Activated B cell treated with CpG ODN at 0.5 μM for 24 hours (primary cell): Measurements from ENCODE around the gene GINS2. TPM values are rescaled to one million over a fixed set of nuclear protein-coding genes. Genes with fewer than 3 reads are reported as not detected.

Source experiments
- ATAC-seq: fragments of 200-7000 bp; cut with Tn5 transposase; one replicate; pipeline ENCODE4 v1.10.0; 2021; ENCODE audit warnings: low read depth, mild to moderate bottlenecking, moderate library complexity
- CTCF ChIA-PET: fragments of 350-600 bp; sonication (Branson Sonifier 250); formaldehyde crosslinking; loops from one replicate; lab custom pipeline; 2021; ENCODE audit warnings: antibody characterized with exemption; lab: Charles Lee
- POLR2A ChIA-PET: fragments of 350-600 bp; sonication (Branson Sonifier 250); formaldehyde crosslinking; loops from one replicate; lab custom pipeline; 2021; ENCODE audit warnings: antibody characterized with exemption; lab: Charles Lee
- DNase-seq: peaks from one replicate; pipeline ENCODE4 v3.0.0; 2022
- H3K27ac Mint-ChIP-seq: one replicate; pipeline ENCODE4 v1.8.0; 2020; ENCODE audit warnings: mixed read lengths
- H3K27me3 Mint-ChIP-seq: one replicate; pipeline ENCODE4 v1.8.0; 2021; ENCODE audit warnings: mixed read lengths
- H3K36me3 Mint-ChIP-seq: one replicate; pipeline ENCODE4 v1.8.0; 2021; ENCODE audit warnings: low read depth, mixed read lengths
- H3K4me1 Mint-ChIP-seq: one replicate; pipeline ENCODE4 v1.8.0; 2021; ENCODE audit warnings: mixed read lengths
- H3K4me3 Mint-ChIP-seq: one replicate; pipeline ENCODE4 v1.8.0; 2020; ENCODE audit warnings: mild to moderate bottlenecking, mixed read lengths
- H3K9me3 Mint-ChIP-seq: one replicate; pipeline ENCODE4 v1.8.0; 2020; ENCODE audit warnings: mixed read lengths
- CTCF ChIP-seq: fragments of 200-600 bp; IDR thresholded peaks from one replicate; pipeline ENCODE4 v1.8.0; 2022; ENCODE audit warnings: antibody characterized with exemption, mild to moderate bottlenecking
- intact Hi-C: fragments of 100-400 bp; cut with micrococcal nuclease; formaldehyde crosslinking; loops from one replicate; pipeline ENCODE4 v1.15.1; 2024
- total RNA-seq: library from RNA; stranded (reverse); gene quantifications from 2 replicates; pipeline ENCODE4 v1.2.3, GENCODE V29; 2022

Gene GINS2
- total RNA-seq, 1 donor from 2014 or later = 6.0 TPM

- no peak for ATAC-seq
- no peak for TF ChIP-seq CTCF
- intact Hi-C loops = loop anchor here (1.0 to 5.0 kb wide), 10 partner anchors 29 to 421 kb away; partner anchors contain the start of genes COX4I1 and EMC8
- CTCF ChIA-PET = interaction anchor here (1.0 to 3.0 kb wide), 14 partner anchors 28 to 349 kb away, joined by 3 to 12 read pairs (median 6); no protein-coding TSS in a partner anchor
- Mint-ChIP-seq H3K36me3 (peaks cover 8% of the 10 kb centered on the region), H3K9me3 (no peaks in the 10 kb centered on the region), H3K4me1 (peaks cover 18% of the 10 kb centered on the region), H3K4me3 (no peak overlapping the region), H3K27ac (no peak overlapping the region), H3K27me3 (no peaks in the 10 kb centered on the region)
- DNase-seq = no peak
- POLR2A ChIA-PET = interaction anchor here (1.6 kb wide), 1 partner anchor 38 kb away, joined by 8 read pairs; no protein-coding TSS in a partner anchor
Observed at GRCh38 chr16:85718153-85718477, 29.4 kb upstream of the GINS2 start.

- Mint-ChIP-seq H3K27ac (no peak overlapping the region), H3K9me3 (no peaks in the 10 kb centered on the region), H3K4me3 (no peak overlapping the region), H3K27me3 (no peaks in the 10 kb centered on the region), H3K4me1 (peaks cover 18% of the 10 kb centered on the region), H3K36me3 (peaks cover 14% of the 10 kb centered on the region)
- DNase-seq (peak; percentile 38), ATAC-seq (peak; percentile 57)
- CTCF ChIA-PET = interaction anchor here (0.9 to 3.0 kb wide), 13 partner anchors 9 to 349 kb away, joined by 3 to 12 read pairs (median 5); no protein-coding TSS in a partner anchor
- POLR2A ChIA-PET = no interaction called here
- intact Hi-C loops = loop anchor here (1.0 to 5.0 kb wide), 10 partner anchors 28 to 420 kb away; partner anchors contain the start of genes COX4I1 and EMC8
- TF ChIP-seq CTCF = no peak
Observed at GRCh38 chr16:85717393-85718152, 28.8 kb upstream of the GINS2 start.

DNA sequence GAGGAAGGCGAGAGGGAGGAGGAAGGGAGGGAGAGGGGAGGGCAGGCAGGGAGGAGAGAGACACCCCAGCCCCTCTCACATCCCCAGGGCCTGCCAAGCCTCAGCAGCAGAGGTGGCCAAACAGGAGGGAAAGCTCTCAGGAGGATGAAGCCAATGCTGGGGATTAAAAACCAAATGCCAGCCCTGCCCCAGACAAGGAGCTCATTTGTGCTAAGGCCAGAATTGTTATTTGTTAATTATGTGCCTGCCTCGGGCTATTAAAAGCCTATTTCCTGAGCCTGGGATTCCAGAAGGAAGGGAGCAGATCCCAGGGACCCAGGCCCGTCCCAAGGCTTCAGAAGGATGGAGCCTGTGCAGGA is 27.9 kb upstream of the GINS2 start:
- intact Hi-C loops = loop anchor here (5.0 kb wide), 1 partner anchor 324 kb away; no protein-coding TSS in a partner anchor
- Mint-ChIP-seq H3K27me3 (no peaks in the 10 kb centered on the region), H3K4me3 (no peak overlapping the region), H3K27ac (no peak overlapping the region), H3K9me3 (peaks cover 4% of the 10 kb centered on the region), H3K4me1 (peaks cover 18% of the 10 kb centered on the region), H3K36me3 (peaks cover 20% of the 10 kb centered on the region)
- ATAC-seq (no peak), DNase-seq (no peak)
- POLR2A ChIA-PET = no interaction called here
- CTCF ChIA-PET = interaction anchor here (0.7 to 3.0 kb wide), 10 partner anchors 8 to 105 kb away, joined by 3 to 12 read pairs (median 6); no protein-coding TSS in a partner anchor
- TF ChIP-seq CTCF = no peak

DNA sequence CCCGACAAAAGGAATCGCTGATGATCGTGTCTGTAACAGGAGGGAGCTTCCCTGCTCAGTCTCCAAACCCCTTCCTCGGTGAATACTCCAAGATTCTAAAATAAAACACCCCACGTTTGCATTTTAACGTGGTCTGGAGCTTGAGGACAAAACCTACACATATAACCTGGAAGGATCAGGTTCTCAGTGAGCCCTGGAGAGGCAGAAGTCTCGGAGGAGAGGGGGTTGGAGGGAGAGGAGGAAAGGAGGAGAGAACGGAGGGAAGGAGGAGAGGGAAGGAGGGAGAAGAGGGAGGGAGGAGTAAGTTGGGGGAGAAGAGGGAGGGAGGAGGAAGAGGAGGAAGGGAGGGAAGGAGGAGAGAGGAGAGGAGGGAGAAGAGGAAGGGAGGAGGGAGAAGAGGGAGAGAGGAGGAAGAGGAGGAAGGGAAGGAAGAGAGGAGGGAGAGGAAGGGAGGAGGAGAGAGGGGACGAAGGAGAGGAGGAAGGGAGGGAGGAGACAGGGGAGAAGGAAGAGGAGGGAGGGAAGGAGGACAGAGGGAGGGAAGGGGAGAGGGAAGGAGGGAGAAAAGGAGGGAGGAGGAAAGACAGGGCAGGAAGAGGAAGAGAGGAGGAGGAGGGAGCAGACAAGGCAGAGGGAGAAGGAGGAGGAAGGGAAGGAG is 27.4 kb upstream of the GINS2 start:
- DNase-seq (no peak), ATAC-seq (no peak)
- intact Hi-C loops = loop anchor here (5.0 kb wide), 1 partner anchor 324 kb away; no protein-coding TSS in a partner anchor
- POLR2A ChIA-PET = no interaction called here
- CTCF ChIA-PET = interaction anchor here (0.7 to 2.8 kb wide), 8 partner anchors 13 to 296 kb away, joined by 3 to 12 read pairs (median 4); no protein-coding TSS in a partner anchor
- no peaks in the 10 kb centered on the region for H3K27me3 Mint-ChIP-seq
- H3K27ac Mint-ChIP-seq = no peak overlapping the region
- peaks cover 4% of the 10 kb centered on the region for H3K9me3 Mint-ChIP-seq
- H3K4me1 Mint-ChIP-seq = peaks cover 18% of the 10 kb centered on the region
- H3K4me3 Mint-ChIP-seq = no peak overlapping the region
- peaks cover 21% of the 10 kb centered on the region for H3K36me3 Mint-ChIP-seq
- no peak for TF ChIP-seq CTCF
